SK-N-SH (cell line): ENCODE data around the gene MEIS1.

ENCODE experiments used
- EZH2phosphoT487 ChIP-seq: fragments of 200-600 bp; sonication (generic); IDR thresholded peaks from 2 replicates; pipeline ENCODE4 v1.6.1; 2017; ENCODE audit warnings: low read depth, mixed run types, mild to moderate bottlenecking, antibody characterized with exemption, moderate library complexity, borderline replicate concordance
- MEF2A ChIP-seq: IDR thresholded peaks from 2 replicates; pipeline ENCODE4 v1.4.0; 2012; ENCODE audit warnings: low read depth, borderline replicate concordance
- POLR2AphosphoS5 ChIP-seq: IDR thresholded peaks from 2 replicates; pipeline ENCODE4 v1.6.1; 2012; ENCODE audit warnings: low read depth, low read length
- ZBTB33 ChIP-seq: IDR thresholded peaks from 2 replicates; pipeline ENCODE4 v1.4.0; 2012; ENCODE audit warnings: low read depth, borderline replicate concordance
- TF ChIP-seq, protein P1 (sequence below): fragments of 200-600 bp; sonication (generic); IDR thresholded peaks from 2 replicates; pipeline ENCODE4 v1.6.1; 2017; ENCODE audit warnings: antibody characterized with exemption, mild to moderate bottlenecking, moderate library complexity

DNA sequence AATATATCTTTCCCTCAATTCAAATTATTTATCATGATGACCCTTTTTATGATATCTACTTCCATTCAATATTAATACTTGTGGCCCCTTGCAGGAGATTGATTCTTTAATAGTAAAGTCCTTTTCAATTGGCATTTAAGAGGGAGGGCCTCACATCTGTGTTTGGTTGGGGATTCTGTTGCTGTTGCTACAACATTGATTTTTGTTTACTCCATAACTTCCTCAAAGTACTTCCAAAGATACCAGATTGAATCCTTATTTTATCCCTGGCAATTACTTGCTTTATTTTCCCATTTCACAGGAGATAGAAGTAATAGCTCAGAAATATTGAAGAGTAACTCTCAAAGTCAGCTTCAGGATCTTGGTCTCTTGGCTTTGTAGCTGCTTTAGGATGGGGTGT is 32.8 kb downstream of the MEIS1 start:
- TF ChIP-seq POLR2AphosphoS5: no peak
- TF ChIP-seq, protein P1, sequence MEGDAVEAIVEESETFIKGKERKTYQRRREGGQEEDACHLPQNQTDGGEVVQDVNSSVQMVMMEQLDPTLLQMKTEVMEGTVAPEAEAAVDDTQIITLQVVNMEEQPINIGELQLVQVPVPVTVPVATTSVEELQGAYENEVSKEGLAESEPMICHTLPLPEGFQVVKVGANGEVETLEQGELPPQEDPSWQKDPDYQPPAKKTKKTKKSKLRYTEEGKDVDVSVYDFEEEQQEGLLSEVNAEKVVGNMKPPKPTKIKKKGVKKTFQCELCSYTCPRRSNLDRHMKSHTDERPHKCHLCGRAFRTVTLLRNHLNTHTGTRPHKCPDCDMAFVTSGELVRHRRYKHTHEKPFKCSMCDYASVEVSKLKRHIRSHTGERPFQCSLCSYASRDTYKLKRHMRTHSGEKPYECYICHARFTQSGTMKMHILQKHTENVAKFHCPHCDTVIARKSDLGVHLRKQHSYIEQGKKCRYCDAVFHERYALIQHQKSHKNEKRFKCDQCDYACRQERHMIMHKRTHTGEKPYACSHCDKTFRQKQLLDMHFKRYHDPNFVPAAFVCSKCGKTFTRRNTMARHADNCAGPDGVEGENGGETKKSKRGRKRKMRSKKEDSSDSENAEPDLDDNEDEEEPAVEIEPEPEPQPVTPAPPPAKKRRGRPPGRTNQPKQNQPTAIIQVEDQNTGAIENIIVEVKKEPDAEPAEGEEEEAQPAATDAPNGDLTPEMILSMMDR: no peak
- no peak for TF ChIP-seq MEF2A
- no peak for TF ChIP-seq EZH2phosphoT487
- TF ChIP-seq ZBTB33: no peak
